Right lobe of liver (tissue), 6 donors: Measurements from ENCODE around the gene FOXJ3. TPM values are rescaled to one million over a fixed set of nuclear protein-coding genes. Genes with fewer than 3 reads are reported as not detected.

Experiments used
- ATAC-seq, 4 donors: fragments of 200-7000 bp; cut with Tn5 transposase; one replicate each; pipeline ENCODE4 v1.9.1; 2020; ENCODE audit warnings: mild to moderate bottlenecking in 4 of 4, moderate library complexity in 4 of 4
- DNase-seq, 3 donors: peaks; one replicate each; pipeline ENCODE4 v3.0.0-alpha.2; 2020
- H3K27ac ChIP-seq, 3 donors: fragments of 200-600 bp; one replicate each; pipeline ENCODE4 v1.8.0; 2022
- H3K27me3 ChIP-seq, 2 donors: fragments of 200-600 bp; one replicate each; pipeline ENCODE4 v1.8.0; 2022
- H3K36me3 ChIP-seq, 4 donors: fragments of 200-600 bp; sonication (generic) in 1 of 4; one replicate each; pipeline versions ENCODE4 v1.5.1 to v1.8.0; 2017 to 2022; ENCODE audit warnings: control low read depth in 1 of 4
- H3K4me1 ChIP-seq, 4 donors: fragments of 200-600 bp; sonication (generic) in 1 of 4; one replicate each; pipeline versions ENCODE4 v1.5.1 to v1.8.0; 2017 to 2022; ENCODE audit warnings: control low read depth in 1 of 4
- H3K4me3 ChIP-seq, 3 donors: fragments of 200-600 bp; one replicate each; pipeline ENCODE4 v1.8.0; 2022
- H3K9me3 ChIP-seq, 4 donors: fragments of 200-600 bp; sonication (generic) in 1 of 4; one replicate each; pipeline versions ENCODE4 v1.5.1 to v1.8.0; 2017 to 2022; ENCODE audit warnings: control low read depth in 1 of 4
- CTCF ChIP-seq, 4 donors: fragments of 200-600 bp in 3 of 4; fragments of 450-650 bp in 1 of 4; IDR thresholded peaks; one replicate each; pipeline versions ENCODE4 v1.5.1 to v1.8.0; 2016 to 2022; ENCODE audit warnings: antibody characterized with exemption in 4 of 4, mild to moderate bottlenecking in 2 of 4
- POLR2A ChIP-seq: fragments of 450-650 bp; IDR thresholded peaks from one replicate; pipeline ENCODE4 v1.6.1; 2017; ENCODE audit warnings: antibody characterized with exemption, mild to moderate bottlenecking
- WGBS: methylation state at CpG from one replicate; pipeline ENCODE4 v1.1.6; 2018; ENCODE audit warnings: low coverage, low lambda C conversion rate; ENCODE audit not compliant: insufficient coverage; ENCODE audit errors: missing lambda C conversion rate; 5-methylcytosine and 5-hydroxymethylcytosine counted together
- intact Hi-C, 2 donors: fragments of 100-400 bp; cut with DNase I; formaldehyde crosslinking; loops; one replicate each; pipeline versions ENCODE4 v1.11.2 to v1.14.1; 2022
- total RNA-seq, 6 experiments: library from RNA; depleted of rRNA in 2 of 6; stranded (reverse); fragments of >200 nt in 2 of 6; fragmentation: NEBNext Ultra II Directional in 3 of 6; extraction: Animal tissue kit (Norgen Biotek cat#: 25700) in 3 of 6; gene quantifications; one replicate each; pipeline versions ENCODE4 v1.1.0 to v1.2.4, GENCODE V29; 2016 to 2023
- donor health status: DM: no; HTN: yes; CAD: no.
- donor health status: DM: no; HTN: no; CAD: no.
- donor health status: DM: no; HTN: no; CAD: no.
- donor health status: DM: no; HTN: yes; CAD: no.
- donor health status: DM: no; HTN: yes; CAD: no.

The FOXJ3 gene
- total RNA-seq, 6 experiments from 2014 or later = 12.1 to 18.4 (median 14.5) TPM

- TF ChIP-seq CTCF (IDR thresholded peaks at IDR 0.05) = no peak
- TF ChIP-seq POLR2A = no peak
- H3K4me3 ChIP-seq = no peak overlapping the region
- H3K27me3 ChIP-seq = no peaks in the 10 kb centered on the region
- H3K4me1 ChIP-seq = no peaks in the 10 kb centered on the region
- ATAC-seq (no peak), DNase-seq (no peak)
- intact Hi-C loops = no loop called here
- WGBS = no CpG with 5 or more reads among the region's 1 CpG
- no peaks in the 10 kb centered on the region for H3K9me3 ChIP-seq
- no peak overlapping the region for H3K27ac ChIP-seq
- H3K36me3 ChIP-seq = no peaks in the 10 kb centered on the region
These were observed 33.0 kb downstream of the FOXJ3 start for GRCh38 chr1:42302034-42302433.

- H3K4me3 ChIP-seq = no peak overlapping the region
- ATAC-seq (no peak), DNase-seq (no peak)
- no peak overlapping the region for H3K27ac ChIP-seq
- H3K36me3 ChIP-seq = no peaks in the 10 kb centered on the region
- H3K4me1 ChIP-seq = no peaks in the 10 kb centered on the region
- whole genome bisulfite sequencing = 97% methylated on average over 2 of the region's 2 CpGs
- intact Hi-C loops = no loop called here
- H3K9me3 ChIP-seq = no peaks in the 10 kb centered on the region
- H3K27me3 ChIP-seq = no peaks in the 10 kb centered on the region
- no peak for TF ChIP-seq POLR2A
These were observed 36.5 kb downstream of the FOXJ3 start for GRCh38 chr1:42298520-42298919.

GRCh38 chr1:42295816-42296215 lies 39.2 kb downstream of the FOXJ3 start:
- no peaks in the 10 kb centered on the region for H3K36me3 ChIP-seq
- DNase-seq = no peak
- WGBS = 100% methylated on average over 5 of the region's 5 CpGs
- H3K27ac ChIP-seq = no peak overlapping the region
- intact Hi-C loops = no loop called here
- TF ChIP-seq POLR2A (no peak), CTCF (IDR thresholded peaks at IDR 0.05) (no peak)
- ATAC-seq = no peak
- H3K4me1 ChIP-seq = no peaks in the 10 kb centered on the region
- H3K9me3 ChIP-seq = no peaks in the 10 kb centered on the region
- H3K4me3 ChIP-seq = no peak overlapping the region
- no peaks in the 10 kb centered on the region for H3K27me3 ChIP-seq

GRCh38 chr1:42290130-42290529 lies 44.9 kb downstream of the FOXJ3 start:
- H3K9me3 ChIP-seq = no peaks in the 10 kb centered on the region
- intact Hi-C loops = no loop called here
- H3K4me3 ChIP-seq = no peak overlapping the region
- TF ChIP-seq CTCF (IDR thresholded peaks at IDR 0.05) (no peak), POLR2A (no peak)
- H3K27me3 ChIP-seq = no peaks in the 10 kb centered on the region
- 59% methylated on average over 2 of the region's 2 CpGs for WGBS
- no peaks in the 10 kb centered on the region for H3K4me1 ChIP-seq
- ATAC-seq (no peak), DNase-seq (no peak)
- H3K27ac ChIP-seq = no peak overlapping the region
- no peaks in the 10 kb centered on the region for H3K36me3 ChIP-seq

- H3K4me3 ChIP-seq = no peak overlapping the region
- H3K4me1 ChIP-seq = no peaks in the 10 kb centered on the region
- DNase-seq (no peak), ATAC-seq (no peak)
- TF ChIP-seq CTCF (IDR thresholded peaks at IDR 0.05) (no peak), POLR2A (no peak)
- intact Hi-C loops = no loop called here
- no peaks in the 10 kb centered on the region for H3K36me3 ChIP-seq
- WGBS = 100% methylated on average over 1 of the region's 1 CpG
- H3K27ac ChIP-seq = no peak overlapping the region
- H3K27me3 ChIP-seq = no peaks in the 10 kb centered on the region
- H3K9me3 ChIP-seq = no peaks in the 10 kb centered on the region
These were observed 46.6 kb downstream of the FOXJ3 start for GRCh38 chr1:42288311-42288985.
